Skeletal muscle tissue (tissue), 4 donors: Measurements from ENCODE around the gene MCF2L2. TPM values are rescaled to one million over a fixed set of nuclear protein-coding genes. Genes with fewer than 3 reads are reported as not detected.

Experiments
- H3K27ac ChIP-seq: one replicate; pipeline ENCODE4 v1.7.0; 2013; ENCODE audit warnings: mild to moderate bottlenecking, low read depth, low read length, inconsistent platforms
- H3K27me3 ChIP-seq, 3 donors: one replicate each; pipeline ENCODE4 v1.7.0; 2013; ENCODE audit warnings: low read length in 3 of 3; ENCODE audit not compliant: control insufficient read depth in 3 of 3, insufficient read depth in 3 of 3
- H3K36me3 ChIP-seq, 3 donors: one replicate each; pipeline ENCODE4 v1.7.0; 2013; ENCODE audit warnings: low read length in 3 of 3; ENCODE audit not compliant: control insufficient read depth in 3 of 3, insufficient read depth in 3 of 3
- H3K4me1 ChIP-seq, 3 donors: one replicate each; pipeline ENCODE4 v1.7.0; 2013; ENCODE audit warnings: low read length in 3 of 3, mild to moderate bottlenecking in 3 of 3; ENCODE audit not compliant: control insufficient read depth in 3 of 3, insufficient read depth in 3 of 3
- H3K4me3 ChIP-seq, 3 donors: one replicate each; pipeline ENCODE4 v1.7.0; 2013; ENCODE audit warnings: low read length in 3 of 3
- H3K9ac ChIP-seq, 3 donors: one replicate each; pipeline ENCODE4 v1.7.0; 2013; ENCODE audit warnings: low read length in 3 of 3, mild to moderate bottlenecking in 3 of 3, moderate library complexity in 2 of 3, low read depth in 1 of 3
- H3K9me3 ChIP-seq, 3 donors: one replicate each; pipeline ENCODE4 v1.7.0; 2013; ENCODE audit warnings: low read length in 3 of 3; ENCODE audit not compliant: control insufficient read depth in 3 of 3
- total RNA-seq: library from RNA; depleted of rRNA; stranded (reverse); fragments of >200 nt; gene quantifications from one replicate; pipeline ENCODE4 v1.2.3, GENCODE V29; 2014
- donor health status: Osteomylitis.

MCF2L2 gene
- total RNA-seq, 1 donor from 2014 or later = under 0.01 TPM

GRCh38 chr3:183330881-183331280 is 97.5 kb downstream of the MCF2L2 start:
- Histone ChIP-seq H3K4me1 (no peaks in the 10 kb centered on the region), H3K9me3 (no peaks in the 10 kb centered on the region), H3K4me3 (no peak overlapping the region), H3K36me3 (no peaks in the 10 kb centered on the region), H3K27ac (no peak overlapping the region), H3K9ac (no peak overlapping the region), H3K27me3 (no peaks in the 10 kb centered on the region)

- H3K27ac ChIP-seq = no peak overlapping the region
- no peaks in the 10 kb centered on the region for H3K36me3 ChIP-seq
- no peaks in the 10 kb centered on the region for H3K9me3 ChIP-seq
- no peaks in the 10 kb centered on the region for H3K27me3 ChIP-seq
- H3K4me1 ChIP-seq = no peaks in the 10 kb centered on the region
- H3K9ac ChIP-seq = no peak overlapping the region
- H3K4me3 ChIP-seq = no peak overlapping the region
These were observed 98.9 kb downstream of the MCF2L2 start for GRCh38 chr3:183329543-183329942.

GRCh38 chr3:183328823-183329222 is 99.6 kb downstream of the MCF2L2 start:
- no peaks in the 10 kb centered on the region for H3K27me3 ChIP-seq
- no peak overlapping the region for H3K4me3 ChIP-seq
- H3K27ac ChIP-seq = no peak overlapping the region
- H3K36me3 ChIP-seq = no peaks in the 10 kb centered on the region
- H3K9me3 ChIP-seq = no peaks in the 10 kb centered on the region
- no peak overlapping the region for H3K9ac ChIP-seq
- no peaks in the 10 kb centered on the region for H3K4me1 ChIP-seq

GRCh38 chr3:183328164-183328563 is 100.3 kb downstream of the MCF2L2 start:
- Histone ChIP-seq H3K4me1 (no peaks in the 10 kb centered on the region), H3K4me3 (no peak overlapping the region), H3K27ac (no peak overlapping the region), H3K9ac (no peak overlapping the region), H3K36me3 (no peaks in the 10 kb centered on the region), H3K9me3 (no peaks in the 10 kb centered on the region), H3K27me3 (no peaks in the 10 kb centered on the region)

GRCh38 chr3:183327343-183327742 is 101.1 kb downstream of the MCF2L2 start:
- Histone ChIP-seq H3K9me3 (no peaks in the 10 kb centered on the region), H3K36me3 (no peaks in the 10 kb centered on the region), H3K9ac (no peak overlapping the region), H3K4me1 (no peaks in the 10 kb centered on the region), H3K4me3 (no peak overlapping the region), H3K27me3 (no peaks in the 10 kb centered on the region), H3K27ac (no peak overlapping the region)

GRCh38 chr3:183324083-183324482 is 104.3 kb downstream of the MCF2L2 start:
- Histone ChIP-seq H3K36me3 (no peaks in the 10 kb centered on the region), H3K27me3 (no peaks in the 10 kb centered on the region)

GRCh38 chr3:183319371-183319770 is 109.0 kb downstream of the MCF2L2 start:
- Histone ChIP-seq H3K4me3 (no peak overlapping the region), H3K36me3 (no peaks in the 10 kb centered on the region), H3K9me3 (no peaks in the 10 kb centered on the region), H3K4me1 (no peaks in the 10 kb centered on the region), H3K9ac (no peak overlapping the region), H3K27me3 (no peaks in the 10 kb centered on the region), H3K27ac (no peak overlapping the region)

More at GRCh38 chr3:183324083-183324482, 104.3 kb downstream of the MCF2L2 start:
- H3K4me1 ChIP-seq = no peaks in the 10 kb centered on the region
- no peak overlapping the region for H3K9ac ChIP-seq
- no peaks in the 10 kb centered on the region for H3K9me3 ChIP-seq
- no peak overlapping the region for H3K4me3 ChIP-seq
- H3K27ac ChIP-seq = no peak overlapping the region

GRCh38 chr3:183318877-183319276 is 109.5 kb downstream of the MCF2L2 start:
- no peaks in the 10 kb centered on the region for H3K27me3 ChIP-seq
- no peaks in the 10 kb centered on the region for H3K9me3 ChIP-seq
- H3K4me3 ChIP-seq = no peak overlapping the region
- no peak overlapping the region for H3K9ac ChIP-seq
- H3K4me1 ChIP-seq = no peaks in the 10 kb centered on the region
- H3K36me3 ChIP-seq = no peaks in the 10 kb centered on the region
- no peak overlapping the region for H3K27ac ChIP-seq

- H3K36me3 ChIP-seq = no peaks in the 10 kb centered on the region
- H3K9me3 ChIP-seq = no peaks in the 10 kb centered on the region
- no peaks in the 10 kb centered on the region for H3K4me1 ChIP-seq
- no peaks in the 10 kb centered on the region for H3K27me3 ChIP-seq
- H3K27ac ChIP-seq = no peak overlapping the region
- H3K4me3 ChIP-seq = no peak overlapping the region
- no peak overlapping the region for H3K9ac ChIP-seq
These were observed 110.2 kb downstream of the MCF2L2 start for GRCh38 chr3:183317886-183318865.

GRCh38 chr3:183317271-183317670 is 111.1 kb downstream of the MCF2L2 start:
- H3K9ac ChIP-seq = no peak overlapping the region
- H3K36me3 ChIP-seq = no peaks in the 10 kb centered on the region

More at GRCh38 chr3:183317271-183317670, 111.1 kb downstream of the MCF2L2 start:
- H3K4me3 ChIP-seq = no peak overlapping the region
- no peaks in the 10 kb centered on the region for H3K27me3 ChIP-seq
- no peaks in the 10 kb centered on the region for H3K9me3 ChIP-seq
- H3K4me1 ChIP-seq = no peaks in the 10 kb centered on the region
- H3K27ac ChIP-seq = no peak overlapping the region
